Measurements from ENCODE around the gene GTF3C1. TPM values are rescaled to one million over a fixed set of nuclear protein-coding genes. Genes with fewer than 3 reads are reported as not detected.

Gene GTF3C1
- total RNA-seq, 4 donors from 2014 or later, result 38.5 to 57.2 (median 41.0) TPM

GRCh38 chr16:27595475-27595874 is 45.8 kb upstream of the GTF3C1 start:
- no peak for TF ChIP-seq CTCF (IDR thresholded peaks at IDR 0.05)
- no peak for ATAC-seq (ENCODE audit: low FRiP score)
- no peak for DNase-seq (ENCODE audit: low spot score)

GRCh38 chr16:27591837-27592236 is 42.1 kb upstream of the GTF3C1 start:
- DNase-seq (ENCODE audit: low spot score), result no peak
- TF ChIP-seq CTCF (IDR thresholded peaks at IDR 0.05), result no peak
- no peak for ATAC-seq (ENCODE audit: low FRiP score)

- TF ChIP-seq CTCF (IDR thresholded peaks at IDR 0.05), result no peak
- ATAC-seq (ENCODE audit: low FRiP score) (no peak), DNase-seq (ENCODE audit: low spot score) (no peak)
These were observed 38.3 kb upstream of the GTF3C1 start for GRCh38 chr16:27588057-27588456.

GRCh38 chr16:27586711-27587110 is 37.0 kb upstream of the GTF3C1 start:
- DNase-seq (ENCODE audit: low spot score), result no peak
- TF ChIP-seq CTCF (IDR thresholded peaks at IDR 0.05), result no peak
- ATAC-seq (ENCODE audit: low FRiP score), result no peak

GRCh38 chr16:27585200-27585599 is 35.5 kb upstream of the GTF3C1 start:
- no peak for ATAC-seq (ENCODE audit: low FRiP score)
- DNase-seq (ENCODE audit: low spot score), result no peak
- TF ChIP-seq CTCF (IDR thresholded peaks at IDR 0.05), result no peak

GRCh38 chr16:27583634-27584033 is 33.9 kb upstream of the GTF3C1 start:
- TF ChIP-seq CTCF (IDR thresholded peaks at IDR 0.05), result no peak
- ATAC-seq (ENCODE audit: low FRiP score) (no peak), DNase-seq (ENCODE audit: low spot score) (no peak)

- DNase-seq (ENCODE audit: low spot score), result no peak
- TF ChIP-seq CTCF (IDR thresholded peaks at IDR 0.05), result no peak
- ATAC-seq (ENCODE audit: low FRiP score), result no peak
These were observed 33.2 kb upstream of the GTF3C1 start for GRCh38 chr16:27582883-27583282.
